ENCODE data around the gene TMTC2.

- TF ChIP-seq YY1 (IDR thresholded peaks at IDR 0.05; ENCODE audit: insufficient read depth, insufficient read length) (no peak), ZNF274 (IDR thresholded peaks at IDR 0.05; ENCODE audit: low read depth, low read length) (no peak), SUZ12 (IDR thresholded peaks at IDR 0.05; ENCODE audit: extremely low read depth, insufficient read depth, insufficient read length) (no peak)
Measured at GRCh38 chr12:82797480-82797879, 110.8 kb downstream of the TMTC2 start.
